Fibroblast of the aortic adventitia (primary cell): Measurements from ENCODE around the gene WDFY1. TPM values are rescaled to one million over a fixed set of nuclear protein-coding genes. Genes with fewer than 3 reads are reported as not detected.
A peak's percentile ranks its signal among the peaks of the same experiment; 100 is the strongest.

ENCODE experiments used
- DNase-seq: peaks from one replicate; pipeline ENCODE4 v3.0.0-alpha.2; 2010; ENCODE audit warnings: low read depth
- H3K4me3 ChIP-seq: 2 replicates; pipeline ENCODE4 v1.5.1; 2011; ENCODE audit warnings: low read depth, mild to moderate bottlenecking, control low read depth, low read length, moderate library complexity
- total RNA-seq: library from RNA; depleted of rRNA; stranded (reverse); fragments of >200 nt; gene quantifications from 2 replicates; pipeline ENCODE4 v1.2.3, GENCODE V29; 2012; ENCODE audit warnings: low replicate concordance
- TF ChIP-seq, protein P1 (sequence below): IDR thresholded peaks from 2 replicates; pipeline ENCODE4 v1.5.1; 2011; ENCODE audit warnings: mild to moderate bottlenecking, low read length, control low read depth, inconsistent platforms; ENCODE audit not compliant: insufficient read depth

Gene WDFY1
- total RNA-seq, 1 donor: 95.4 TPM

DNA sequence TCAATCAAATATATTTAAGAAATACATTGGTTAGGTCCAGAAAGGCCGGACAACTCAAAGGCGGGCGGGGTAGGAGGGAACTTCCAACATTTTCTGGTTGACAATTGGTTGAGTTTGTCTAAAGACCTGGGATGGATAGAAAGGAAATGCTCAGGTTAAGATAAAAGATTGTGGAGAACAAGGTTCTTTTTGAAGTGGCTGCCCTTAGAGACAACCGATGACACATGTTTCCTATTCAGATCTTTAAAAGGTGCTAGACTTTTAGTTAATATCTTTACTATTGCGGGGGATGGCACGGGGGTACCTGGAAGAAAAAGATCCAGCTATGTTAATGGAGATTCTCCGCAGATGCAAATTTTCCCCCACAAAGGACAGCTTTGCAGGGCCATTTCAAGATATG, 97.7 kb downstream of the WDFY1 start:
- no peak overlapping the region for H3K4me3 ChIP-seq
- TF ChIP-seq, protein P1, sequence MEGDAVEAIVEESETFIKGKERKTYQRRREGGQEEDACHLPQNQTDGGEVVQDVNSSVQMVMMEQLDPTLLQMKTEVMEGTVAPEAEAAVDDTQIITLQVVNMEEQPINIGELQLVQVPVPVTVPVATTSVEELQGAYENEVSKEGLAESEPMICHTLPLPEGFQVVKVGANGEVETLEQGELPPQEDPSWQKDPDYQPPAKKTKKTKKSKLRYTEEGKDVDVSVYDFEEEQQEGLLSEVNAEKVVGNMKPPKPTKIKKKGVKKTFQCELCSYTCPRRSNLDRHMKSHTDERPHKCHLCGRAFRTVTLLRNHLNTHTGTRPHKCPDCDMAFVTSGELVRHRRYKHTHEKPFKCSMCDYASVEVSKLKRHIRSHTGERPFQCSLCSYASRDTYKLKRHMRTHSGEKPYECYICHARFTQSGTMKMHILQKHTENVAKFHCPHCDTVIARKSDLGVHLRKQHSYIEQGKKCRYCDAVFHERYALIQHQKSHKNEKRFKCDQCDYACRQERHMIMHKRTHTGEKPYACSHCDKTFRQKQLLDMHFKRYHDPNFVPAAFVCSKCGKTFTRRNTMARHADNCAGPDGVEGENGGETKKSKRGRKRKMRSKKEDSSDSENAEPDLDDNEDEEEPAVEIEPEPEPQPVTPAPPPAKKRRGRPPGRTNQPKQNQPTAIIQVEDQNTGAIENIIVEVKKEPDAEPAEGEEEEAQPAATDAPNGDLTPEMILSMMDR: no peak
- DNase-seq: no peak

DNA sequence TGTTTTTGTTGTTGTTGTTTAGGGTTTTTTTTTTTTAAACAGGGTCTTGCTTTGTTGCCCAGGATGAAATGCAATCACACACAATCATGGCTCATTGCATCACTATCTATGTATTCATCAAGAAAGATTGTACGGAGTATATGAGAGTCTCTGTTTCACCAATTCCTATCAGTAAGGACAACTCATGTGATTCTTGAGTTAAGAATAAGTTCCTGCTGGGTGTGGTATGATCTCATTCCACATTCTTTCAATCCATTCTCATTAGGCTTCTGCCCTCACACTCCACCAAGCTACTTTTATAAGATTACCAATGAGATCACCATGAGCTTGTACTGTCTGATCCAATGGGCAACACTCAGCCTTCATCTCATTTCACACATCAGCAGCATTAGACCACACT, 98.6 kb downstream of the WDFY1 start:
- TF ChIP-seq, protein P1: no peak
- peak; percentile 89 for DNase-seq
- H3K4me3 ChIP-seq: no peak overlapping the region

DNA sequence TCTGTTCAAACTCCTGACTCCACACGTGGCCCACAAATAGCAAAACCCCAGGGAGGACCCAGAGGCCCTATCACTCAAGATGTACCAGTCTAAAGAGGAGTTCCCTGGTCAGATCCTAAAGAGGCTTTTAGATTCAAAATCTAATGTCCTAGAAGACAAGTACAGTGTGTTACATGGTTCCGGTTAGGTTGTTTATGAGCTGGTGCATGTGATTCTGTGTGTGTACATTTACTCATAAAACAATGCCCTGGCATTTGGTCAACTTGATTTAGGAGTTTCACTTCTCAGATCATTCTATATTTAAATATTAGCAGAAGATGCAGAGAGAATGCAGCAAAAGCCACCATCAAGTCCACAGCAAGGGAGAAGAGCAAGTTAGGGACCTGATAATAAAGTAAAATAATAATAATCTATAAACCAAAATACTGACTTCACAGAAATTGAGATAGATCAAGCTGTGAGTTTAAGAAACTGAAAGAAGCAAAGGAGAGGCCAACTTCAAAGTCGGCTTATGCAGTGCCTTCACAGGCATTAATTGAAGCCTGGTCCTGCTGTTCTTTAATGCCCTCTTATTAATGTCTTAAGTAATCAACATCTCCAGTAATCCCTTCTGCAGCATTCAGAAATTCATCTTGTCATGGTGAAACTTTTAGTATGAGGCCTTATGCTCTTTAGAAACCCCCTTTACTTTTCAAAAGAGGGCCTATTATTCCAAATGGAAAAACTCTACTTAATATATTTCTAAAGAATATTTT, 103.5 kb downstream of the WDFY1 start:
- no peak for DNase-seq
- H3K4me3 ChIP-seq: no peak overlapping the region
- TF ChIP-seq, protein P1: no peak

DNA sequence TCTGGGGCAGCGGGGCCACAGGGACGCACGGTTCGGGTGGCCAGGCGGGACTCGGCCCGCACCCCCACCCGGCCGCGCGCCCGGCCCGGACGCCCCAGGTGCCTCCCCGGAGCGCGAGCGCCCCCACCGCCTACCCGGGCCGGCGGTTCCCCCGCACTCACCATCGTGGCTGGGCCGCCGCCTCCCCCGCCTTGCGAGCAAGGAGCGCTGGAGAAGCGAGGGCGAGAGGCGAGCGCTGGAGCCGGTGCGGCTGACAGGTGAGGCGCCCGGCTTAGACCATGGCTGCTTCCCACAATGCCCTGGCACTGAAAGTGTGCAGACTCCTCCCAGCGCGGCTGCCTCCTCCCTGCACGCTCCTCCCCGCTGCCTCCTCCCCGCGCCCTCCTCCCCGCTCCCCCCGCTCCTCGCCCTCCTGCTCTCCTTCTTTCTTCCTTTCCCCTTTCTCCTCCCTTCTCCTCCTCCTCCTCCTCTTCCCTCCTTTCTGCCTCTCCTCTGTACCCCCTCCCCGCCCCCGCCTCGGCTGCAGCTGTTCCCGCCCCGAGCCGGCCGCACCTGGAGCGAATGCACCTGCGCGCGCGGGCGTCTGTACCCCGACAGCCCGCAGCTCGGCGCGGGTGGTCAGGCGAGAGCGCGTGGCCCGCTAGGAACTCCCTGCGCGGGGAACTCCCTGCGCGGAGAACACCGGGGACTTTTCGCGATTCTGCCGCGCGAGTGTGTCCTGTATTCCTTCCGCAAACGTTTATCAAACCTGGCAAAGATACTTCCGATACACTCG, 107.7 kb downstream of the WDFY1 start, which contains the start of gene AP1S3:
Gene AP1S3 (minus strand): TSS at position 296 of the 775 bp plus-strand sequence. CDS start 132 bp downstream, at position 164.
- peak within 1 kb of the TSS; percentile 76 for H3K4me3 ChIP-seq
- DNase-seq: peak; percentile 38
- TF ChIP-seq, protein P1: no peak

DNA sequence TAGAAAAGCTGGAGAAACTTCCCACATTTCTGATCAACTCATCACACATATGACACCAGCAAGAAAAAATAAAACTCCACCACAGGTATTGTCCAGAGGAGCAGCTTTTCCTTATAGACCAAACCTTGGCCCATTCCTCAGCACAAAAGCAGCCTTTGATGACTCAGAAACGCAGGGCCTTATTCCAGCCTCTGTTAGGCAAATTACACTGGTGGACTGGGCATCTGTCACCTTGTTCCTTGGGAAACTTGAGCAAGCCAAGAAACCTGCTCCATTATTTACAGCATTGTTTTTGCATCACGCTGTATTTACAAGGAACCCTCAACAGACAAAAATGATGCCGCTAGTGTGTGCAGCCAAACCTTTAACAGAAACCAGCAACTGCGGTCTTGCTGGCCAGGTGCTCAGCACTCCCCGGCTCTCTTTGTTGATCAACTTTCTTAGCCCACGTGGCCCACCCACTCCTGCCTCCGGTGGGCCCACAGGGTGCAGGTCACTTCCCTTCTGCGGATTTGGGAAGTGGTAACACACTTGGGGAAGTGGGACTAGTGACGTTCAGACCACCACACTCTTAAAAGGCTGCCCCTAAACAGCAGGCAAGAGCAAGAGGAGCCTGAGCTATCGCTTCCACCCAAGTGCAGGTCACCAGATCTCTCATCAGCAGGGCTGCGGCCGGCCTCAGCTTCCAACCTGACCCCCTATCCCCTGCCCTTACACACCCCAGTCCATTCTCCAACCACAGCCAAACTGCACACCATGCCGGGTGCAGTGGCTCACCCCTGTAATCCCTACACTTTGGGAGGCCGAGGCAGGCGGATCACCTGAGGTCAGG, 109.2 kb downstream of the WDFY1 start:
- TF ChIP-seq, protein P1: no peak
- no peak for DNase-seq
- H3K4me3 ChIP-seq: peak overlapping the region; percentile 3

DNA sequence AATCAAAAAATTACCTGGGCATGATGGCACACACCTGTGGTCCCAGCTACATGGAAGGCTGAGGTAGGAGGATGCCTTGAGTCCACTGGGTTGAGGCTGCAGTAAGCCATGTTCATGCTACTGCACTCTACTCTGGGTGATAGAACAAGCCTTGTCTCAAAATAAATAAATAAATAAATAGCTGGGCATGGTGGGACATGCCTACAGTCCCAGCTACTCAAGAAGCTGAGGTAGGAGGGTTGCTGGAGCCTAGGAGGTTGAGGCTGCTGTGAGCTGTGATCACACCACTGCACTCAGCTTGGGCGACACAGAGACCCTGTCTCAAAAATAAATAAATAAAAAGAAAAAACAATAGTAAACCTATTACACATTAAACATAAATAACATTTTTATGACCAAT, 110.7 kb downstream of the WDFY1 start:
- H3K4me3 ChIP-seq: no peak overlapping the region
- DNase-seq: no peak
- TF ChIP-seq, protein P1: no peak
